Measurements from ENCODE around the gene TRAPPC1.

DNA sequence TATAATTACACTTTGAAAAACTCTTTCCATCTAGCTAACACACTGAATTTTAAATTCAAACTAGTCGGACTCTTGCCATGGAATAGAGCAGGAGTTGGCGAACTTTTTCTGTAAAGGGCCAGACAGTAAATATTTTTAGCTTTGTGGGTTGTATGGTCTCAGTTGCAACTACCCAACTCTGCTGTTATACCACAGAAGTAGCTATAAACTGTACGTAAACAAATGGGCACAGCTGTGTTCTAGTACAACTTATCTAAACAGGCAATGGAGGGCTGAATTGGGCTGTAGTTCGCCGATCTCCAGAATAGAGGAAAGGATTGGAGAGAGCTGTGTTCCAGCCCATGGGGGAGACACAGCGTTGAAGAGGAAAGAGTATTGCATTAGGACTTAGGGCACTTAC, 9.0 kb upstream of the TRAPPC1 start:
- TF ChIP-seq, protein P1, sequence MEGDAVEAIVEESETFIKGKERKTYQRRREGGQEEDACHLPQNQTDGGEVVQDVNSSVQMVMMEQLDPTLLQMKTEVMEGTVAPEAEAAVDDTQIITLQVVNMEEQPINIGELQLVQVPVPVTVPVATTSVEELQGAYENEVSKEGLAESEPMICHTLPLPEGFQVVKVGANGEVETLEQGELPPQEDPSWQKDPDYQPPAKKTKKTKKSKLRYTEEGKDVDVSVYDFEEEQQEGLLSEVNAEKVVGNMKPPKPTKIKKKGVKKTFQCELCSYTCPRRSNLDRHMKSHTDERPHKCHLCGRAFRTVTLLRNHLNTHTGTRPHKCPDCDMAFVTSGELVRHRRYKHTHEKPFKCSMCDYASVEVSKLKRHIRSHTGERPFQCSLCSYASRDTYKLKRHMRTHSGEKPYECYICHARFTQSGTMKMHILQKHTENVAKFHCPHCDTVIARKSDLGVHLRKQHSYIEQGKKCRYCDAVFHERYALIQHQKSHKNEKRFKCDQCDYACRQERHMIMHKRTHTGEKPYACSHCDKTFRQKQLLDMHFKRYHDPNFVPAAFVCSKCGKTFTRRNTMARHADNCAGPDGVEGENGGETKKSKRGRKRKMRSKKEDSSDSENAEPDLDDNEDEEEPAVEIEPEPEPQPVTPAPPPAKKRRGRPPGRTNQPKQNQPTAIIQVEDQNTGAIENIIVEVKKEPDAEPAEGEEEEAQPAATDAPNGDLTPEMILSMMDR (IDR thresholded peaks at IDR 0.05), result no peak
- TF ChIP-seq, protein P2, sequence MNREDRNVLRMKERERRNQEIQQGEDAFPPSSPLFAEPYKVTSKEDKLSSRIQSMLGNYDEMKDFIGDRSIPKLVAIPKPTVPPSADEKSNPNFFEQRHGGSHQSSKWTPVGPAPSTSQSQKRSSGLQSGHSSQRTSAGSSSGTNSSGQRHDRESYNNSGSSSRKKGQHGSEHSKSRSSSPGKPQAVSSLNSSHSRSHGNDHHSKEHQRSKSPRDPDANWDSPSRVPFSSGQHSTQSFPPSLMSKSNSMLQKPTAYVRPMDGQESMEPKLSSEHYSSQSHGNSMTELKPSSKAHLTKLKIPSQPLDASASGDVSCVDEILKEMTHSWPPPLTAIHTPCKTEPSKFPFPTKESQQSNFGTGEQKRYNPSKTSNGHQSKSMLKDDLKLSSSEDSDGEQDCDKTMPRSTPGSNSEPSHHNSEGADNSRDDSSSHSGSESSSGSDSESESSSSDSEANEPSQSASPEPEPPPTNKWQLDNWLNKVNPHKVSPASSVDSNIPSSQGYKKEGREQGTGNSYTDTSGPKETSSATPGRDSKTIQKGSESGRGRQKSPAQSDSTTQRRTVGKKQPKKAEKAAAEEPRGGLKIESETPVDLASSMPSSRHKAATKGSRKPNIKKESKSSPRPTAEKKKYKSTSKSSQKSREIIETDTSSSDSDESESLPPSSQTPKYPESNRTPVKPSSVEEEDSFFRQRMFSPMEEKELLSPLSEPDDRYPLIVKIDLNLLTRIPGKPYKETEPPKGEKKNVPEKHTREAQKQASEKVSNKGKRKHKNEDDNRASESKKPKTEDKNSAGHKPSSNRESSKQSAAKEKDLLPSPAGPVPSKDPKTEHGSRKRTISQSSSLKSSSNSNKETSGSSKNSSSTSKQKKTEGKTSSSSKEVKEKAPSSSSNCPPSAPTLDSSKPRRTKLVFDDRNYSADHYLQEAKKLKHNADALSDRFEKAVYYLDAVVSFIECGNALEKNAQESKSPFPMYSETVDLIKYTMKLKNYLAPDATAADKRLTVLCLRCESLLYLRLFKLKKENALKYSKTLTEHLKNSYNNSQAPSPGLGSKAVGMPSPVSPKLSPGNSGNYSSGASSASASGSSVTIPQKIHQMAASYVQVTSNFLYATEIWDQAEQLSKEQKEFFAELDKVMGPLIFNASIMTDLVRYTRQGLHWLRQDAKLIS (CRISPR knock-in tag; IDR thresholded peaks at IDR 0.05; ENCODE audit: borderline replicate concordance), result no peak
- no peak for TF ChIP-seq ELF4 (CRISPR knock-in tag; IDR thresholded peaks at IDR 0.05; ENCODE audit: low read depth)
- TF ChIP-seq, protein P3, sequence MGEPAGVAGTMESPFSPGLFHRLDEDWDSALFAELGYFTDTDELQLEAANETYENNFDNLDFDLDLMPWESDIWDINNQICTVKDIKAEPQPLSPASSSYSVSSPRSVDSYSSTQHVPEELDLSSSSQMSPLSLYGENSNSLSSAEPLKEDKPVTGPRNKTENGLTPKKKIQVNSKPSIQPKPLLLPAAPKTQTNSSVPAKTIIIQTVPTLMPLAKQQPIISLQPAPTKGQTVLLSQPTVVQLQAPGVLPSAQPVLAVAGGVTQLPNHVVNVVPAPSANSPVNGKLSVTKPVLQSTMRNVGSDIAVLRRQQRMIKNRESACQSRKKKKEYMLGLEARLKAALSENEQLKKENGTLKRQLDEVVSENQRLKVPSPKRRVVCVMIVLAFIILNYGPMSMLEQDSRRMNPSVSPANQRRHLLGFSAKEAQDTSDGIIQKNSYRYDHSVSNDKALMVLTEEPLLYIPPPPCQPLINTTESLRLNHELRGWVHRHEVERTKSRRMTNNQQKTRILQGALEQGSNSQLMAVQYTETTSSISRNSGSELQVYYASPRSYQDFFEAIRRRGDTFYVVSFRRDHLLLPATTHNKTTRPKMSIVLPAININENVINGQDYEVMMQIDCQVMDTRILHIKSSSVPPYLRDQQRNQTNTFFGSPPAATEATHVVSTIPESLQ (CRISPR knock-in tag; IDR thresholded peaks at IDR 0.05), result no peak
- TF ChIP-seq, protein P4, sequence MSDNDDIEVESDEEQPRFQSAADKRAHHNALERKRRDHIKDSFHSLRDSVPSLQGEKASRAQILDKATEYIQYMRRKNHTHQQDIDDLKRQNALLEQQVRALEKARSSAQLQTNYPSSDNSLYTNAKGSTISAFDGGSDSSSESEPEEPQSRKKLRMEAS (CRISPR knock-in tag; IDR thresholded peaks at IDR 0.05), result no peak
